K562 (cell line): Measurements from ENCODE around the gene CPZ. TPM values are rescaled to one million over a fixed set of nuclear protein-coding genes. Genes with fewer than 3 reads are reported as not detected.

Source experiments
- ATF3 ChIP-seq, 2 experiments: fragments of 450-650 bp in 1 of 2; sonication (generic) in 1 of 2; formaldehyde crosslinking in 1 of 2; IDR thresholded peaks in 1 of 2; conservative IDR thresholded peaks in 1 of 2; 2 replicates each; pipeline versions ENCODE4 v1.6.1 to v1.8.1; 2016 to 2023; ENCODE audit warnings: mild to moderate bottlenecking in 2 of 2, moderate library complexity in 2 of 2, inconsistent platforms in 1 of 2, missing genetic modification reagents in 1 of 2
- CBFA2T3 ChIP-seq: fragments of 450-650 bp; IDR thresholded peaks from 2 replicates; pipeline ENCODE4 v1.6.1; 2017
- CBX8 ChIP-seq: fragments of 200-600 bp; sonication (generic); IDR thresholded peaks from 2 replicates; pipeline ENCODE4 v1.6.1; 2012; ENCODE audit warnings: borderline replicate concordance, mixed run types, low read depth, mild to moderate bottlenecking, moderate library complexity, mixed read lengths, low read length, control low read depth, inconsistent platforms; ENCODE audit not compliant: poor library complexity, severe bottlenecking; ENCODE audit errors: extremely low read depth
- CREBBP ChIP-seq: IDR thresholded peaks from one replicate; pipeline ENCODE4 v1.6.1; 2012; ENCODE audit warnings: low read depth, mild to moderate bottlenecking, control low read depth, inconsistent platforms, low read length
- ELK3 ChIP-seq: fragments of 450-650 bp; formaldehyde crosslinking; IDR thresholded peaks from 2 replicates; pipeline ENCODE4 v1.4.0; 2020; ENCODE audit warnings: mild to moderate bottlenecking
- ERF ChIP-seq: fragments of 450-650 bp; formaldehyde crosslinking; IDR thresholded peaks from 2 replicates; pipeline ENCODE4 v1.4.0; 2020; ENCODE audit warnings: mild to moderate bottlenecking, mixed read lengths
- HNRNPLL ChIP-seq: fragments of 200-400 bp; formaldehyde crosslinking; IDR thresholded peaks from 2 replicates; pipeline ENCODE4 v1.6.1; 2017; ENCODE audit warnings: low read length, low read depth, mild to moderate bottlenecking; ENCODE audit not compliant: poor library complexity, severe bottlenecking
- KDM5B ChIP-seq: fragments of 200-600 bp; sonication (generic); IDR thresholded peaks from 2 replicates; pipeline ENCODE4 v1.6.1; 2012; ENCODE audit warnings: low read depth, mild to moderate bottlenecking, moderate library complexity, low read length, control low read depth, inconsistent platforms; ENCODE audit not compliant: insufficient replicate concordance
- NCOA2 ChIP-seq, 2 experiments: fragments of 450-650 bp; IDR thresholded peaks; 2 replicates each; pipeline ENCODE4 v1.6.1; 2018; ENCODE audit warnings: mild to moderate bottlenecking in 2 of 2, moderate library complexity in 1 of 2; ENCODE audit not compliant: partially characterized antibody in 2 of 2
- PHB ChIP-seq: fragments of 250-450 bp; sonication (Bioruptor Pico); IDR thresholded peaks from 2 replicates; pipeline ENCODE4 v1.5.0; 2021
- SIX5 ChIP-seq, 2 experiments: IDR thresholded peaks; 2 replicates each; pipeline ENCODE4 v1.6.1; 2011; ENCODE audit warnings: low read length in 2 of 2, borderline replicate concordance in 1 of 2, low read depth in 1 of 2, mild to moderate bottlenecking in 1 of 2, moderate library complexity in 1 of 2; ENCODE audit not compliant: insufficient read depth in 1 of 2
- SPI1 ChIP-seq: IDR thresholded peaks from 2 replicates; pipeline ENCODE4 v1.6.1; 2011; ENCODE audit warnings: low read depth, low read length, control low read depth, borderline replicate concordance
- ZBTB8A ChIP-seq: fragments of 450-650 bp; IDR thresholded peaks from 2 replicates; pipeline ENCODE4 v1.6.1; 2018; ENCODE audit warnings: mild to moderate bottlenecking, moderate library complexity; ENCODE audit not compliant: partially characterized antibody
- ZEB2 ChIP-seq: fragments of 450-650 bp; IDR thresholded peaks from 2 replicates; pipeline ENCODE4 v1.6.1; 2016
- polyA plus RNA-seq, 8 experiments: library from polyadenylated mRNA; depleted of rRNA in 4 of 8; stranded (reverse) in 5 of 8; unstranded in 3 of 8; fragments of >200 nt; fragmentation: Nextera tagmentation in 2 of 8; fragmentation: Illumina TruSeq in 1 of 8; extraction: Ambion mirVana in 2 of 8; extraction: Trizol in 1 of 8; gene quantifications; 2 replicates each; pipeline versions ENCODE4 v1.2.1 to v1.2.3, GENCODE V29; 2011 to 2014; ENCODE audit warnings: inconsistent platforms in 1 of 8, missing spikeins in 1 of 8
- total RNA-seq, 7 experiments: library from RNA; depleted of rRNA in 6 of 7; stranded (reverse); fragments of >200 nt in 6 of 7; fragmentation: Illumina TruSeq in 2 of 7; extraction: Trizol in 2 of 7; gene quantifications; 2 replicates each; pipeline versions ENCODE4 v1.2.1 to v1.2.3, GENCODE V29; 2011 to 2021; ENCODE audit warnings: low replicate concordance in 1 of 7
- TF ChIP-seq, protein P1 (sequence below), 2 experiments: fragments of 150-350 bp in 1 of 2; IDR thresholded peaks; 2 replicates each; pipeline ENCODE4 v1.6.1; 2012 to 2016; ENCODE audit warnings: low read depth in 2 of 2, low read length in 2 of 2, mild to moderate bottlenecking in 1 of 2, moderate library complexity in 1 of 2
- TF ChIP-seq, protein P2 (sequence below): fragments of 250-450 bp; sonication (Bioruptor Pico); IDR thresholded peaks from 2 replicates; pipeline ENCODE4 v1.5.0; 2021; ENCODE audit warnings: mild to moderate bottlenecking, moderate library complexity

CPZ gene
- total and polyA plus RNA-seq, 9 of the 15 experiments (the other 6 are each of a cell fraction or from before 2014, with no cell fraction given), result 0.06 to 2.2 (median 1.2) TPM; not detected in 1

- TF ChIP-seq, protein P1, sequence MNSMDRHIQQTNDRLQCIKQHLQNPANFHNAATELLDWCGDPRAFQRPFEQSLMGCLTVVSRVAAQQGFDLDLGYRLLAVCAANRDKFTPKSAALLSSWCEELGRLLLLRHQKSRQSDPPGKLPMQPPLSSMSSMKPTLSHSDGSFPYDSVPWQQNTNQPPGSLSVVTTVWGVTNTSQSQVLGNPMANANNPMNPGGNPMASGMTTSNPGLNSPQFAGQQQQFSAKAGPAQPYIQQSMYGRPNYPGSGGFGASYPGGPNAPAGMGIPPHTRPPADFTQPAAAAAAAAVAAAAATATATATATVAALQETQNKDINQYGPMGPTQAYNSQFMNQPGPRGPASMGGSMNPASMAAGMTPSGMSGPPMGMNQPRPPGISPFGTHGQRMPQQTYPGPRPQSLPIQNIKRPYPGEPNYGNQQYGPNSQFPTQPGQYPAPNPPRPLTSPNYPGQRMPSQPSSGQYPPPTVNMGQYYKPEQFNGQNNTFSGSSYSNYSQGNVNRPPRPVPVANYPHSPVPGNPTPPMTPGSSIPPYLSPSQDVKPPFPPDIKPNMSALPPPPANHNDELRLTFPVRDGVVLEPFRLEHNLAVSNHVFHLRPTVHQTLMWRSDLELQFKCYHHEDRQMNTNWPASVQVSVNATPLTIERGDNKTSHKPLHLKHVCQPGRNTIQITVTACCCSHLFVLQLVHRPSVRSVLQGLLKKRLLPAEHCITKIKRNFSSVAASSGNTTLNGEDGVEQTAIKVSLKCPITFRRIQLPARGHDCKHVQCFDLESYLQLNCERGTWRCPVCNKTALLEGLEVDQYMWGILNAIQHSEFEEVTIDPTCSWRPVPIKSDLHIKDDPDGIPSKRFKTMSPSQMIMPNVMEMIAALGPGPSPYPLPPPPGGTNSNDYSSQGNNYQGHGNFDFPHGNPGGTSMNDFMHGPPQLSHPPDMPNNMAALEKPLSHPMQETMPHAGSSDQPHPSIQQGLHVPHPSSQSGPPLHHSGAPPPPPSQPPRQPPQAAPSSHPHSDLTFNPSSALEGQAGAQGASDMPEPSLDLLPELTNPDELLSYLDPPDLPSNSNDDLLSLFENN (IDR thresholded peaks at IDR 0.05; ENCODE audit: low read depth in 2 of 2, low read length in 2 of 2), result no peak
- TF ChIP-seq CBFA2T3 (no peak), NCOA2 (IDR thresholded peaks at IDR 0.05; ENCODE audit: partially characterized antibody in 2 of 2) (no peak), SPI1 (peak; percentile 63; the same call in 1 of the 2 replicates), HNRNPLL (no peak), CREBBP (no peak), ERF (CRISPR knock-in tag) (no peak), ELK3 (CRISPR knock-in tag) (no peak), SIX5 (IDR thresholded peaks at IDR 0.05; ENCODE audit: borderline replicate concordance in 1 of 2, insufficient read depth in 1 of 2, low read depth in 1 of 2, low read length in 2 of 2) (no peak), ATF3 (IDR thresholded peaks at IDR 0.05) (peak; percentile 87), ATF3 (CRISPR knock-in tag; conservative IDR thresholded peaks at IDR 0.05) (no peak), KDM5B (no peak), ZEB2 (no peak), CBX8 (no peak), PHB (CRISPR knock-in tag) (no peak), ZBTB8A (no peak)
- TF ChIP-seq, protein P2, sequence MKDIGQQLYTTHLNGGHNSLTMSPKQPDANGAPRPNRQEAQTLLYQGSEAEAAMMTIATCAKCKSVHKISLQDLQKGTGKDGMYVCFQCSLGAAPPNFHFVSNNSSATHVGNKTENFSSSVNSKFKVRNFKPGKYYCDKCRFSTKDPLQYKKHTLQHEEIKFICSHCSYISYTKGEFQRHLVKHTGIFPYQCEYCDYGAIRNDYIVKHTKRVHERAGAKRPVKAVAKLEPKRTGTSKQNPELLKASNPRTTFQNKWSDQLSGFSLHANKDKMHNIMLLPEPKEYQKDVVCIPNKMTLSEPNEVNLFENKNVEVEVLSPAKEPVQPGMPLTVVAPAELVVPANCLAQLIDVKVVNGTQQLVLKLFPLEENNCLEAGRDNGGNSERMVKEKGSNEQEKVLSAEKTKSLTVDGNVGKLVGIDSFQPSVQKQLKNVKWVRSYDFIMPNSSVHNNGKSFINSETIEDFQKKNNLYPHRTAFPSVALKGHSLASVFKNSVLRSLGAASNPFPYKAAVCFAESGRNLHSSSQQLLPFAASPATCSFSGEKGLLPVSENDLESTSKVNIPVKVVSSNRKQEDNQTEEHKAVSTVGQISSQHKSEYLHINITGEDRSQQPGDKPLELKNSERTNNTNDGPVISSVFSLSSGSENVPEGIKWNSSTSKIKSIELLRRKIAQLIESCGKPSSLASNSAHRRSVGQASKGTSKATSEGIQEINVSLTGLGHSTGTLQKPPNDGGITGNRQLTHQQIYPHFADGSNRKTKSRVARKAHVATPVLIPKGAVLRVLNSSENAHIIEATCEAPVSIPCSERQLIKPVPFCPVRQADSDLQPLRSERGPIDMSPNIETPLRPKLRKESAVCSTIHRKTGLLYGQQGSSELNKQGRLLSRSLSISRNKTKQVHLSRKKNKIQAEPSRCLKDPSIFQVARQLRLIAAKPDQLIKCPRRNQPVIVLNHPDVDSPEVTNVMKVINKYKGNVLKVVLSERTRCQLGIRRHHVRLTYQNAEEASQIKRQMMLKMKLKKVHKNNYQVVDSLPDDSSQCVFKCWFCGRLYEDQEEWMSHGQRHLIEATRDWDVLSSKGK (CRISPR knock-in tag), result no peak
Observed at GRCh38 chr4:8547108-8547911, 45.3 kb upstream of the CPZ start (continued).
